WI38 (cell line): ENCODE results near the gene HS6ST3.

Experiments
- H3K4me3 ChIP-seq: 2 replicates; pipeline ENCODE4 v1.5.1; 2011; ENCODE audit warnings: low read depth, mild to moderate bottlenecking, control low read depth, low read length
- CTCF ChIP-seq: IDR thresholded peaks from 2 replicates; pipeline ENCODE4 v1.5.1; 2012; ENCODE audit warnings: low read depth, mild to moderate bottlenecking, control low read depth, low read length

The HS6ST3 gene

DNA sequence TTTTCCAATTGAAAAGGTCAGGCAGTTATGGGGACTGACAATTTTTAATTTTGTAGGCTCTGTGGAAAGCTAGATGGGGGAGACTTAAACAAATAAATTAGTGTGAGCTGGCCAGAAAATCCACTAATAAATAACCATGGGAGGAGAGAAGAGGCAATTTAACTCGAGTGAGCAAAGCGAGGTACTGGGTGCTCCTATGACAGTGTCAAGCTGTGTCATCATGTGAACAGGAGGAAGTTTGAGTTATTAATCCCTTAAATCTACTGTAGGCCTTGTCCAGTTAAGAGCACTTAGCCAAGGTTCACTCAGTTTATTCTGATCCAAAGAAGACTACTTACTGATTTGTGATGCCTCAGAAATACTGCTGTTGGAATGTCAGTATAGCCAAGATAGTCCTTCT lies 781.6 kb downstream of the HS6ST3 start:
- TF ChIP-seq CTCF, result no peak

GRCh38 chr13:96880419-96880818 lies 790.5 kb downstream of the HS6ST3 start:
- H3K4me3 ChIP-seq, result no peak overlapping the region
- no peak for TF ChIP-seq CTCF

More for the DNA sequence above, 781.6 kb downstream of the HS6ST3 start:
- H3K4me3 ChIP-seq, result no peak overlapping the region
